ENCODE results near the gene PRRG2. TPM values are rescaled to one million over a fixed set of nuclear protein-coding genes. Genes with fewer than 3 reads are reported as not detected.
A peak's percentile ranks its signal among the peaks of the same experiment; 100 is the strongest.

Gene PRRG2
- total RNA-seq, 1 experiment from 2014 or later: 1.5 TPM

DNA sequence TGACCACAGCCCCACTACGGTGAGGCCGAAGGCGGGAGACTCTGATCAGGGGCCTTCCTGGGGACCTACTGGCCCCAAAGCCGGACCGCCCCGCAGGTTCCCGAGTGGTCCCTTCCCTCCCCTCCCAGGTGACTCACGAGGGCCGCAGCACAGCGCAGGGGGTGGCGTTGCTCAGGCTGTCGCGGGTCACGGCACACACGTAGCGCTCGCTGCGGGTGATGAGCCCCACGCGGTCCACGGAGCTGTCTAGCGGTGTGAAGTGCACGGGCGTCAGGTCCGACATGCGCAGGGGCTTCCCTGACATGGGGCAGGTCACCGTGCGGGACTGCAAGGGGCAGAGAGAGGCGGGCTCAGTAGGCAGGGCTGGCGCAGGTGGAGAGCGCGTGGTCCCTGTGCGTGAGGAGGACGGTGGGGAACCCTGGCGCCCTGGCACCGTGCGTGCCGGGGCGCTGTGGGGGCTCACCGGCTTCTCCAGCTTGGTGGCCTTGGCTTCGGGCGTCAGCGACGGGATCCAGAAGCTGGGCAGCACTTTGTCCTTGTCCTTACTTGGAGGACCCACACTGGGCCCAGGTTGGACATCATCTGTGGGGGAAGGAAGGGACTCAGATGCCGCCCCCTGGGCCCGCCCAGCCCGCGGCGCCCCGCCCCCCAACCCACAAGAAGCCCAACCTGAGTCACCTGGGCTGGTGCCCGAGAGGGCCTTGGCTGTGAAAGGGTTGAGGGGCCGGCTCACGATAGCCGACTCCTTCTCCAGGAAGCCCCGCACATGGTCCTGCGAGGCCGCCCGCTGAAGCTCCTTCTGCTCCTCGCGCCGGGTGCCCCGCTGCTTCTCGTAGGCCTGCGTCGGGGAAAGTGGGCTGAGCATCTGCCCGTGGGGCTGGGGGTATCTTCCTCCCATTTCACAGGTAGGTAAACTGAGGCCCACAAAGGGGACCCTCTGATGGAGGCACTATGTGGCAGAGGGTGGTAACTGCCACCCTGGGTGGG is 24.4 kb upstream of the PRRG2 start:
- peaks cover 15% of the 10 kb centered on the region for H3K4me1 ChIP-seq (ENCODE audit: insufficient read depth, low read length, poor library complexity, severe bottlenecking)
- H3K4me3 ChIP-seq (ENCODE audit: low read depth, low read length, poor library complexity, severe bottlenecking): no peak overlapping the region
- H3K27ac ChIP-seq (ENCODE audit: low read depth, low read length, poor library complexity, severe bottlenecking): peak overlapping the region; percentile 70
- TSS peak; percentile 15 for BruUV-seq (replicated peaks)
- intact Hi-C loops (cut with micrococcal nuclease; ENCODE audit: unreplicated experiment): no loop called here
- H3K27me3 ChIP-seq (replicated peaks; ENCODE audit: insufficient read depth, low read depth, low read length, poor library complexity): no peaks in the 10 kb centered on the region
- POLR2A ChIA-PET (ENCODE audit: low non-redundant PET): no interaction called here
- TF ChIP-seq, protein P1, sequence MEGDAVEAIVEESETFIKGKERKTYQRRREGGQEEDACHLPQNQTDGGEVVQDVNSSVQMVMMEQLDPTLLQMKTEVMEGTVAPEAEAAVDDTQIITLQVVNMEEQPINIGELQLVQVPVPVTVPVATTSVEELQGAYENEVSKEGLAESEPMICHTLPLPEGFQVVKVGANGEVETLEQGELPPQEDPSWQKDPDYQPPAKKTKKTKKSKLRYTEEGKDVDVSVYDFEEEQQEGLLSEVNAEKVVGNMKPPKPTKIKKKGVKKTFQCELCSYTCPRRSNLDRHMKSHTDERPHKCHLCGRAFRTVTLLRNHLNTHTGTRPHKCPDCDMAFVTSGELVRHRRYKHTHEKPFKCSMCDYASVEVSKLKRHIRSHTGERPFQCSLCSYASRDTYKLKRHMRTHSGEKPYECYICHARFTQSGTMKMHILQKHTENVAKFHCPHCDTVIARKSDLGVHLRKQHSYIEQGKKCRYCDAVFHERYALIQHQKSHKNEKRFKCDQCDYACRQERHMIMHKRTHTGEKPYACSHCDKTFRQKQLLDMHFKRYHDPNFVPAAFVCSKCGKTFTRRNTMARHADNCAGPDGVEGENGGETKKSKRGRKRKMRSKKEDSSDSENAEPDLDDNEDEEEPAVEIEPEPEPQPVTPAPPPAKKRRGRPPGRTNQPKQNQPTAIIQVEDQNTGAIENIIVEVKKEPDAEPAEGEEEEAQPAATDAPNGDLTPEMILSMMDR (conservative IDR thresholded peaks at IDR 0.05; ENCODE audit: low read depth, low read length): no peak
- TF ChIP-seq EZH2 (IDR thresholded peaks at IDR 0.05; ENCODE audit: borderline replicate concordance, low read depth, low read length, poor library complexity, severe bottlenecking): no peak
- H3K9me3 ChIP-seq (ENCODE audit: low read depth, low read length, poor library complexity, severe bottlenecking): no peaks in the 10 kb centered on the region
- DNase-seq (ENCODE audit: low spot score): no peak
- CTCF ChIA-PET: interaction anchor here (1.5 kb wide), 1 partner anchor 14 kb away, joined by 4 read pairs; no protein-coding TSS in a partner anchor
- H3K36me3 ChIP-seq (ENCODE audit: insufficient read depth, low read length, poor library complexity, severe bottlenecking): peaks cover 57% of the 10 kb centered on the region

DNA sequence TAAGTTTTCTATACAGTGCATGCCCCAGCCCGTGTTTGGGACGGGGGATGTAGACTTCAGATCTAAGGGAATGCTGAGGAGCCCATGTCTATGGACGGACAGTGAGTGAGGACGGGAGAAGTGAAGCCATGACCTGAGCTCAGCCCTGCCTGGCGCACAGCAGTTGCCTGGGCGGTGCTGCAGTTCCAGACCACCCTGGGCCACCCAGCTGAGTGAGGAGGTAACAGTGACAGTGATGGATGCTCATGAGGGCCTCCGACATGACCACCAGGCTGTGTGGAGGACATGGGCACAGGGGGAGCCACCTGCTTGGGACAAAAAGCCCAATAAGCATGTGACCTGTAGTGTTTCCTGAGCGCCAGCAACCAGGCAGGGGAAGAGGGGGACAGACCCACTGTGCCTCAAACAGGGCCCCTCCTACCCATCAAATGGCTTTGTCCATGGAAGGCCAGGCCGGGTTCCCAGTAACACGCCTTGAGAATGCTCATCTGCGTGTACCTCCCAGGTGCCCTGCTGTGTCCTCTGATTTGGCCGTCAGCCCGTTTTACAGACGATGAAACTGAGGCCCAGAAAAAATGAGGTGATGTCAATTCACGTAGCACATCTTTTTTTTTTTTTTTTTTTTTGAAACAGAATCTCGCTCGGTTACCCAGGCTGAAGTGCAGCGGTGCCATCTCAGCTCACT is 23.3 kb upstream of the PRRG2 start:
- peaks cover 15% of the 10 kb centered on the region for H3K4me1 ChIP-seq (ENCODE audit: insufficient read depth, low read length, poor library complexity, severe bottlenecking)
- no peaks in the 10 kb centered on the region for H3K27me3 ChIP-seq (replicated peaks; ENCODE audit: insufficient read depth, low read depth, low read length, poor library complexity)
- CTCF ChIA-PET: interaction anchor here (1.5 to 1.7 kb wide), 2 partner anchors 12 to 13 kb away, joined by 4 to 6 read pairs; no protein-coding TSS in a partner anchor
- H3K4me3 ChIP-seq (ENCODE audit: low read depth, low read length, poor library complexity, severe bottlenecking): no peak overlapping the region
- BruUV-seq (replicated peaks): no TSS peak
- peaks cover 61% of the 10 kb centered on the region for H3K36me3 ChIP-seq (ENCODE audit: insufficient read depth, low read length, poor library complexity, severe bottlenecking)
- TF ChIP-seq, protein P1 (conservative IDR thresholded peaks at IDR 0.05; ENCODE audit: low read depth, low read length): no peak
- TF ChIP-seq EZH2 (IDR thresholded peaks at IDR 0.05; ENCODE audit: borderline replicate concordance, low read depth, low read length, poor library complexity, severe bottlenecking): no peak
- DNase-seq (ENCODE audit: low spot score): no peak
- intact Hi-C loops (cut with micrococcal nuclease; ENCODE audit: unreplicated experiment): no loop called here
- POLR2A ChIA-PET (ENCODE audit: low non-redundant PET): no interaction called here
- no peak overlapping the region for H3K27ac ChIP-seq (ENCODE audit: low read depth, low read length, poor library complexity, severe bottlenecking)
- H3K9me3 ChIP-seq (ENCODE audit: low read depth, low read length, poor library complexity, severe bottlenecking): no peaks in the 10 kb centered on the region

DNA sequence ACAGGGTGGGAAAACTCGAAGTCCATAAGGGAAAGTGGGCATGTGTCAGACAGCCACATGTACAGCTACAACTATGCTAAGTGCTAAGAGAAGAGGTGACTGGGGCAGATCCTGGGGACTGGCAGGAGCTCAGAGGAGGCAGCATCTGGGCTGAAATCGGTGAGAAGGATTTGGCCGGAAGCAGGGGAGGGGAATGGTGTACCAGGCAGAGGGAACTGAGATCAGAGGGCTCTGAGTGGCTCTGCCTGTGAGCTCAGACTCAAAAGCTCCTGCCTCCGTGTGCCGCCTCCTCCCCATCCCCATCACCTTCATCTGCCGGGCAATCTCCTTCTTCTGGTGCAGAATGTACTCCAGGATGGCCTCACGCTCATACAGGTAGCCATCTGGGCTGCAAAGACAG is 22.5 kb upstream of the PRRG2 start:
- no peaks in the 10 kb centered on the region for H3K9me3 ChIP-seq (ENCODE audit: low read depth, low read length, poor library complexity, severe bottlenecking)
- peaks cover 62% of the 10 kb centered on the region for H3K36me3 ChIP-seq (ENCODE audit: insufficient read depth, low read length, poor library complexity, severe bottlenecking)
- no peak overlapping the region for H3K4me3 ChIP-seq (ENCODE audit: low read depth, low read length, poor library complexity, severe bottlenecking)
- H3K27ac ChIP-seq (ENCODE audit: low read depth, low read length, poor library complexity, severe bottlenecking): no peak overlapping the region
- no peak for DNase-seq (ENCODE audit: low spot score)
- H3K27me3 ChIP-seq (replicated peaks; ENCODE audit: insufficient read depth, low read depth, low read length, poor library complexity): no peaks in the 10 kb centered on the region
- TF ChIP-seq EZH2 (IDR thresholded peaks at IDR 0.05; ENCODE audit: borderline replicate concordance, low read depth, low read length, poor library complexity, severe bottlenecking): no peak
- TF ChIP-seq, protein P1 (conservative IDR thresholded peaks at IDR 0.05; ENCODE audit: low read depth, low read length): no peak
- peaks cover 15% of the 10 kb centered on the region for H3K4me1 ChIP-seq (ENCODE audit: insufficient read depth, low read length, poor library complexity, severe bottlenecking)
- no TSS peak for BruUV-seq (replicated peaks)
- CTCF ChIA-PET: interaction anchor here (0.6 to 1.7 kb wide), 3 partner anchors 12 to 47 kb away, joined by 3 to 6 read pairs (median 3); no protein-coding TSS in a partner anchor
- intact Hi-C loops (cut with micrococcal nuclease; ENCODE audit: unreplicated experiment): no loop called here
- POLR2A ChIA-PET (ENCODE audit: low non-redundant PET): interaction anchor here (1.2 kb wide), 1 partner anchor 22 kb away, joined by 5 read pairs; the partner anchor contains the start of gene NOSIP
